ENCODE results near the gene MFSD1. TPM values are rescaled to one million over a fixed set of nuclear protein-coding genes. Genes with fewer than 3 reads are reported as not detected.

Gene MFSD1
- total RNA-seq, 1 donor from 2014 or later, result 23.9 TPM

DNA sequence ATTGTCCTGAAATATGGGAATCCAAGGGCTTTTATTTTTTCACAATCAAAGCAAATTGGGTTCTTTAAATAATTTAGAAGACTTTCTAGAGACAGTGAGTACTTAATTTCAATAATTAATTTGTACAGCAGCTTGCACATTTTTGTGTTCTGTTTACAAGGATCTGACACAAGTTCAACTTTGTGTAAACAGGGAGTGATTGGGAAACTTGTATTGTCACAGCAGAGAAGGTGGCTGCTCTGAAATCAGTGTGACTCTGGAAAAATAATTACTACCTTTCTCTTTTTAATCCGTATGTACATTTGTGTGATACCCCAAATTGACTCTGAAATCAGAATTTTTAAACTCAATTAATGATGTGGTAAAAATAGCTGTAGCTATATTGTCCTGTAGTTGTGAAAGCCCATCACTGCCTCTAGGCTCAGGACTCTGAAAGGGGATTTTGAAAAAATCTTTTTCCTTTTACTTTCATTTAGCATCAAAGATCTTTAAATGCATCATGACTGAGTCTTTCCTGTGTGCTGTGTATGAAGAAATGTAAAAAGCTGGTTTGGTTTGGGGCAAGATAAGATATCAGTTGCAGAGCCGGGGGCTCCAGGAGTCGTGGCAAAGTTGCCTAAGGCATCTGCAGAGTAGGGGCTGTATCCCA lies 45.1 kb downstream of the MFSD1 start:
- intact Hi-C loops (cut with DNase I), result no loop called here

DNA sequence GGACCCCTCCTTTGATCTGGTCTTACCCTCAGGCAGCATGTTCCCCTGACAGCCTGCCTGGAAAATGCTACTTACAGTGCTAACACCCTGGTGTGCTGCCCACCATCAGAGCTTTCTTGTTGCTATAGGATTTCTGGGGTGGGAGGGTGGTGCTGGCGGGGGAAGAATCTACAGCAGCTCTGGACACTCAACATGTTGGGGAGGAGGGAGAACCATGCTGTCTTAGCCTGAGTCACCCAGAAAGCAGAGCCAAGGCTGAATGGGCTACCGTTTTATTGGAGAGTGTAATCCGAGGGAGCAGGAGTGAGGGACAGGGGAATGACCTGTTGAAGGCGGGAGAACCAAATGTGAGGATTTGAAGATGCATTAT lies 45.6 kb downstream of the MFSD1 start:
- intact Hi-C loops (cut with DNase I), result no loop called here
- no peak for DNase-seq (ENCODE audit: low spot score)

More for the DNA sequence above, 45.1 kb downstream of the MFSD1 start:
- DNase-seq (ENCODE audit: low spot score), result no peak

DNA sequence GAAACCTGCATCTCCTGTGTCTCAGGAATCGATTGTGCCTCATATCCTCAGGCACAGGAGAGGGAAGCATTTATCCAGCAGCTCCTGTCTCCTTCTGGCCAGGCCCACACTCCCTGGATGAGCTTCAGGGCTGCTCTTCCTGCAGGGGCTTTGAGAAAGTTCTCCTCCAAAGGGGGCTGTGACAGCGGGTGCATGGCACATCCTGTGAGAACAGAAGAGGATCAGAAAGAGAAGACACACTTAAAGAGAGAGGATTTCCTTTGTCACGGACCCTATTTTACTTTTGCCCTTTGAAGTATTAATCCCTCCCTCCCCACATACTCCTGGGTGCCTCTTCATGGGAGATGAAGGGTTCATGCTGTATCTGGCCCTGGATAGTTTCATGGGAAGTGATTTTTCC lies 46.0 kb downstream of the MFSD1 start:
- DNase-seq (ENCODE audit: low spot score), result no peak
- intact Hi-C loops (cut with DNase I), result no loop called here

DNA sequence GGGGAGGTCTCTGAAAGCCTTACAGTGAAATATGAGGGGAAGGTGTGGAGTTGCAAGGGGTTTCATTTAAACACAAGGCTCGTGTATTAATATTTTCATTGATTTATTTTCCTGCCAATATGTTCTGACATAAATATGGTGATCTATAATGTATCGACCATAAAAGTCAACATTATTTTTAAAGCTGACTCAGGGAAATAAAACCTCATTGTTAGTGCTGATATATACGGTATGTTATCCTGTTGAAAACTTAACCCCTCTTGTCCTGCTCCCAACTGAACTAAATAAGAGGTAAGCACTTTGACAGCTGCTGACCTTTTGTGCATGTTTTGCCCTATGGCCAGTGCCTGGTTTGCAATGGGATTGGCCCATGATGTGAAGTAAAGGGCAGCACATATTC lies 47.9 kb downstream of the MFSD1 start:
- intact Hi-C loops (cut with DNase I), result no loop called here
- DNase-seq (ENCODE audit: low spot score), result no peak

DNA sequence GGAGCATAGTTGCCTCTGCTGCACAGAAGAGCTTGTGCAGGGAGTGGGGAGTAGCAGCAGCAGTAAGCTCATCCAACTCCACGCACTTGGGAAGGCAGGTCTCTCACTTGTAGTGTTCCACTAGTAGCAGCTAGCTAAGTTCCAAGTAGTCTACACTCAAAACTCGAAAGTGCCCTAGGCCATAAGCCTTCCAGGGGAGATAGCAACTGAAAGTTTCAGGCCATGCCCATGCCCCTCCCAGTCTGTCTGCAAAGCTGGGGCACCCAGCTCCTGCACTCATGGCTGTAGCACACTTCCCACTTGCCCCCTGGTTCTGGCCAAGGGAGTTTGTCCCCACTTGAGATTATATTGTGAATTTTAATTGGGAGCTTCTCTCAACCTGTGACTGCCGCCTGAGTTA lies 57.5 kb downstream of the MFSD1 start:
- no peak for DNase-seq (ENCODE audit: low spot score)
- intact Hi-C loops (cut with DNase I), result no loop called here

DNA sequence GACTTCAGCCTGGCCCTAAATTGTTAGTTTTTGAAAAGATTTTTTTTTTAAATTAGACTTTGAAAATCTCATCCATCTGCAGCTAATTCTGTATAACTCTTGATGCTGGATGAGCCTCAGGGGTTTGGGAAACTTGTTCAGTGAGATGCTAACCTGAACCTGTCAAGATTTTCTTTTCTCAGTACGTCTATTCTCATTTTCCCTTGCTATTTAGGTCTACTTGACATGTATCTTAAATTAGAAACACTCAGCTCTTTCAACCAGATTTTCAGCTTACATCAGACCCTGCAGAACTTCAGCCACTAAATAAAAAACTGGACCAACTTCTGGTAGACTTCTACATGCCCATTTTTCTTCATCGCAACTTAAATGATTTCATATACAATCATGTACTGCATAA lies 61.4 kb downstream of the MFSD1 start:
- no peak for DNase-seq (ENCODE audit: low spot score)
- intact Hi-C loops (cut with DNase I), result no loop called here

DNA sequence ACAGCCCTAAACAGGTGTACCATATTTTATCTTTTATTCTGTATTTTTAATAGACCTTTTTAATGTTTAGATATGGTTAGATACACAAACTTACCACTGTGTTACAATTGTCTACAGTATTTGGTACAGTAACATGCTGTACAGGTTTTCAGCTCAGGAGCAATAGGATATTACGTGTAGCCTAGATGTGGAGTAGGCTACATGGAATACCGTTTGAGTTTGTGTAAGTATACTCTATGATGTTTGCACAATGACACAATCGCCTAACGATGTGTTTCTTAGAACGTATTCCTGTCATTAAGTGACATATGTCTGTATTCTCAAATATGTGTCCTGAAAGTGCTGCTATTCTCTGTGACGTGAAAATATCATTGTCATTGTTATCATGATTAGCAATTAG lies 62.6 kb downstream of the MFSD1 start:
- intact Hi-C loops (cut with DNase I), result no loop called here
- DNase-seq (ENCODE audit: low spot score), result no peak

DNA sequence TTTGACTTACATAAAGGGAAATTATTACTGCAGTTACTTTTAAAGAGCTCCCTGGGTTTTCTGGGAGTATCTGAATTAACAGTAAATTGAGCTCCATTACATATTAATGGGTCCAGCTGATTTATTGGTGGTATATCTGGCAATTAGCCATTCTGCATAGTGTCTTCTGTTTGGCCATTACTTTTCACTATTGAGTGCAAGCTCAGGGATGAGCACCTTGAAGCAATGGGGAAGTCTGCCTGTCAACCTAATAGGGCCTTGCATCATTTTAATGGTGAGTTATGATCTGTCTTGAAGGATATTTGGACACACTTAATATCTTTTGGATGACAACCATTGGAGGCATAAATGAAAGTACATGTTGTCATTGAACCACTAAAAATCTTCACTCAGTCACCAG lies 73.8 kb downstream of the MFSD1 start:
- DNase-seq (ENCODE audit: low spot score), result no peak
- intact Hi-C loops (cut with DNase I), result no loop called here

Other genes starting within 250 kb of the MFSD1 start
- 79.2 TPM for gene MLF1, start 230.9 kb upstream of the MFSD1 start, total RNA-seq
- 58.4 TPM for gene GFM1, start 157.5 kb upstream of the MFSD1 start, total RNA-seq
- 3.8 TPM for gene LXN, start 129.4 kb upstream of the MFSD1 start, total RNA-seq
- 9.1 TPM for gene RARRES1, start 69.6 kb upstream of the MFSD1 start, total RNA-seq

Measured in cardiac septum (tissue), 1 donor.